ENCODE results near the gene MRTO4.
"Not testable (repeated sequence)": the region's sequence is repeated elsewhere in the genome, so short reads cannot be mapped to it uniquely, and the experiment has no call there.

MRTO4 gene

DNA sequence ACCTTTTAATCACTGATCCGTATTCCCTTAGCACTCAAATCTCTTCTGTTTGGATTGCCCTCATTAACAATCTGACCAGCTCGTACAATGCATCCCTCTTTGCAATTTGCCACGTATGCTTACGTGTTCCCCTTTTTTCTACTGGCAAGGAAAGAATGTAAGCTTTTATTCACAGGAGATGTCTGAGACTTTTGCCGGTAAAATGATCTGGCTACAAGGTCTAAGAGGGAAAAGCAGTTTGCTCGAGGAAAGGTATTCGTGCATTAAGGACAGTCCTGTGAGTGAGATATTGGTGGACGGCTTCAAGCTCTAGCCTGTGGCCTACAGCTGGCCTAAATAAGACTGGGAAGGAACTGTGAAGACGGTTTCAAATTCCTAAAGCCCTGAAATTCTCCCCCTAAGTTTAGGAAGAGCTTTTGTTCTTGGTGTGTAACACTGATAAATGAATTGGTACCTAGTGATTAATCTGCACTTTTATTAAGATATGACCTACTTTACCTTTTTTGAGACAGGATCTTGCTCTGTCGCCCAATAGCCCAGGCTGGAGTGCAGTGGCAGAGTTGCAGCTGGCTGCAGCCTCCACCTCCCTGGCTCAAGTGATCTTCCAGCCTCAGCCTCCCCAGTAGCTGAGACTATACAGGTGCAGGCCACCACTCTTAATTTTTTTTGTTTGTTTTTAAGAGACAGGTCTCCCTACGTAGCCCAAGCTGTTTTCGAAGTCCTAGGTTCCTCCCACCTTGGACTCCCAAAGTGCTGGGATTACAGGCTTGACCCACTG lies 40.6 kb upstream of the MRTO4 start:
- peak; percentile 51 for DNase-seq (ENCODE audit: low read depth)

DNA sequence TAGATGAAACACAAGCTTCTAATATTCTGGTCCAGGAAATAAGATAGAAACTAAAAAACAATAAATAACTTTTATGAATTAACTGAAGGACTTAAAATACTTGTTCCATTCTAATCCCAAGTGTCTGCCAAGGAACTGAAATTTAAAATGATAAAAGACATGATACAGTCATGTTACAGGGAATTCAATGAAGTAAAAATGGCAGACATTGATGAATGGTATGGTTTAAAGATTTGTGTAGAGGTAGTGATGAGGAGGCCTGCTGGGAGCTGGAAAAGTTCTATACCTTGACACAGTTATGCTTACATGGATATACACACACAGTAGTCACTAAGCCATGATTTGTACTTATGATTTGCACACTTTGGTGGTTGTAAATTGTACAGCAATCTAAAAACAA lies 39.4 kb upstream of the MRTO4 start:
- H3K4me3 ChIP-seq (ENCODE audit: low read depth, low read length), result peak overlapping the region; percentile 95
- no peak for DNase-seq (ENCODE audit: low read depth)
- TF ChIP-seq, protein P1, sequence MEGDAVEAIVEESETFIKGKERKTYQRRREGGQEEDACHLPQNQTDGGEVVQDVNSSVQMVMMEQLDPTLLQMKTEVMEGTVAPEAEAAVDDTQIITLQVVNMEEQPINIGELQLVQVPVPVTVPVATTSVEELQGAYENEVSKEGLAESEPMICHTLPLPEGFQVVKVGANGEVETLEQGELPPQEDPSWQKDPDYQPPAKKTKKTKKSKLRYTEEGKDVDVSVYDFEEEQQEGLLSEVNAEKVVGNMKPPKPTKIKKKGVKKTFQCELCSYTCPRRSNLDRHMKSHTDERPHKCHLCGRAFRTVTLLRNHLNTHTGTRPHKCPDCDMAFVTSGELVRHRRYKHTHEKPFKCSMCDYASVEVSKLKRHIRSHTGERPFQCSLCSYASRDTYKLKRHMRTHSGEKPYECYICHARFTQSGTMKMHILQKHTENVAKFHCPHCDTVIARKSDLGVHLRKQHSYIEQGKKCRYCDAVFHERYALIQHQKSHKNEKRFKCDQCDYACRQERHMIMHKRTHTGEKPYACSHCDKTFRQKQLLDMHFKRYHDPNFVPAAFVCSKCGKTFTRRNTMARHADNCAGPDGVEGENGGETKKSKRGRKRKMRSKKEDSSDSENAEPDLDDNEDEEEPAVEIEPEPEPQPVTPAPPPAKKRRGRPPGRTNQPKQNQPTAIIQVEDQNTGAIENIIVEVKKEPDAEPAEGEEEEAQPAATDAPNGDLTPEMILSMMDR (IDR thresholded peaks at IDR 0.05; ENCODE audit: low read depth, low read length), result no peak
- TF ChIP-seq MYC (IDR thresholded peaks at IDR 0.05; ENCODE audit: low read depth, low read length) (no peak), POLR2A (IDR thresholded peaks at IDR 0.05; ENCODE audit: extremely low read depth, insufficient read length) (no peak)
- TF ChIP-seq, protein P2, sequence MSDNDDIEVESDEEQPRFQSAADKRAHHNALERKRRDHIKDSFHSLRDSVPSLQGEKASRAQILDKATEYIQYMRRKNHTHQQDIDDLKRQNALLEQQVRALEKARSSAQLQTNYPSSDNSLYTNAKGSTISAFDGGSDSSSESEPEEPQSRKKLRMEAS (IDR thresholded peaks at IDR 0.05; ENCODE audit: low read depth, low read length), result no peak

More for the DNA sequence above, 40.6 kb upstream of the MRTO4 start:
- peak overlapping the region; percentile 95 for H3K4me3 ChIP-seq (ENCODE audit: low read depth, low read length)
- no peak for TF ChIP-seq MYC (IDR thresholded peaks at IDR 0.05; ENCODE audit: low read depth, low read length)
- TF ChIP-seq, protein P1 (IDR thresholded peaks at IDR 0.05; ENCODE audit: low read depth, low read length), result no peak
- no peak for TF ChIP-seq POLR2A (IDR thresholded peaks at IDR 0.05; ENCODE audit: extremely low read depth, insufficient read length)
- TF ChIP-seq, protein P2 (IDR thresholded peaks at IDR 0.05; ENCODE audit: low read depth, low read length), result no peak

DNA sequence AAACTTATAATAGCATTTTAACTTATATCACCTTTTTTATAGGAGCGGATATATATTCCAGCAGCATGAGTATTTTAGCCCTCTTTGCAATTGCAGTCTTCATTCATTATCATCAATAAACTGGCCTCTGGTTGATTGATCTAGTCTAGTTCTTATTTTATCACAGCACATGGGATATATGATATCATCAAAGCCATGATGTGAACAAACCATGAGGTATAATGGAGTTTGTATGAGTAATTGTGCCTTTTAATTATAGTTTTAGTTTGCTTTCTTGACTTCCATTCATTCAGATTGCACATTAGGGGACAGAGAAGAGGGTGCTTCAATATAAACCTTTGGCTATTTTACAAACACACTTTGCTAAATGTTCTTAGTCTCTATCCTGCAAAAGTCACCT lies 38.0 kb upstream of the MRTO4 start:
- DNase-seq (ENCODE audit: low read depth), result no peak
- peak overlapping the region; percentile 95 for H3K4me3 ChIP-seq (ENCODE audit: low read depth, low read length)
- TF ChIP-seq, protein P2 (IDR thresholded peaks at IDR 0.05; ENCODE audit: low read depth, low read length), result no peak
- no peak for TF ChIP-seq POLR2A (IDR thresholded peaks at IDR 0.05; ENCODE audit: extremely low read depth, insufficient read length)
- TF ChIP-seq, protein P1 (IDR thresholded peaks at IDR 0.05; ENCODE audit: low read depth, low read length), result no peak

DNA sequence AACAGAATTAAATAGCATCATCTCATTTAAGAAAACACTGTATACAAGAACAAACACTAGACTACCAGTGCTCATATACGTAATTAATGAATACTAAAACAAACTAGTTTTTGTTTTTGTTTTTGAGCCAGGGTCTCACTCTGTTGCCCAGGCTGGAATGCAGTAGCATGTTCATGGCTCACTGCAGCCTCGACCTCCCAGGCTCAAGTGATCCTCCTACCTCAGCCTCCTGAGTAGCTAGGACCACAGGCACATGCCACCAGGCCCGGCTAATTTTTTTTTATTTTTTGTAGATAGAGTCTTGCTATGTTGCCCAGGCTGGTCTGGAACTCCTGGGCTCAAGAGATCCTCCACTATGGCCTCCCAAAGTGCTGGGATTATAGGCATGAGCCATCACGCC lies 35.0 kb upstream of the MRTO4 start:
- not testable (repeated sequence) for H3K4me3 ChIP-seq (ENCODE audit: low read depth, low read length); DNase-seq (ENCODE audit: low read depth)

DNA sequence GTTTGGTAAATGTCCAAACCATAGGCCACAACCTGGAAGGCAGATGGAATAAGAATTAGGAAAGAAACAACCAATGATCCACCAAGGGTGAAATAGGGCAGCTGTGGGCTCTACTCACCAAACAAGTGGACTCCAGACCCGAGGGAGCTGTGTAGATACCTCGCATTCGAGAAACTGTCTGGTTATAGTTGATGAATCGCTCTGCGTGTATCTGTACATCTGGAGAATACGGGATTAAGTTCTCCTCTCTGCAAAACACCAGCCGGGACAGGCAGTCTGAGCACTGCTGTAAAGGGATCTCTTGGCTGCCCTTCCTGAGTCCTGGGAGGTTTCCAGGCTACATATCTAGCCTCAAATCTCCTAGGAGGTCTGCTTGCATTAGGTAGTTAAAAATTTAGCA lies 32.2 kb upstream of the MRTO4 start:
- TF ChIP-seq, protein P2 (IDR thresholded peaks at IDR 0.05; ENCODE audit: low read depth, low read length), result no peak
- TF ChIP-seq, protein P1 (IDR thresholded peaks at IDR 0.05; ENCODE audit: low read depth, low read length), result no peak
- TF ChIP-seq POLR2A (IDR thresholded peaks at IDR 0.05; ENCODE audit: extremely low read depth, insufficient read length) (no peak), MYC (IDR thresholded peaks at IDR 0.05; ENCODE audit: low read depth, low read length) (no peak)

DNA sequence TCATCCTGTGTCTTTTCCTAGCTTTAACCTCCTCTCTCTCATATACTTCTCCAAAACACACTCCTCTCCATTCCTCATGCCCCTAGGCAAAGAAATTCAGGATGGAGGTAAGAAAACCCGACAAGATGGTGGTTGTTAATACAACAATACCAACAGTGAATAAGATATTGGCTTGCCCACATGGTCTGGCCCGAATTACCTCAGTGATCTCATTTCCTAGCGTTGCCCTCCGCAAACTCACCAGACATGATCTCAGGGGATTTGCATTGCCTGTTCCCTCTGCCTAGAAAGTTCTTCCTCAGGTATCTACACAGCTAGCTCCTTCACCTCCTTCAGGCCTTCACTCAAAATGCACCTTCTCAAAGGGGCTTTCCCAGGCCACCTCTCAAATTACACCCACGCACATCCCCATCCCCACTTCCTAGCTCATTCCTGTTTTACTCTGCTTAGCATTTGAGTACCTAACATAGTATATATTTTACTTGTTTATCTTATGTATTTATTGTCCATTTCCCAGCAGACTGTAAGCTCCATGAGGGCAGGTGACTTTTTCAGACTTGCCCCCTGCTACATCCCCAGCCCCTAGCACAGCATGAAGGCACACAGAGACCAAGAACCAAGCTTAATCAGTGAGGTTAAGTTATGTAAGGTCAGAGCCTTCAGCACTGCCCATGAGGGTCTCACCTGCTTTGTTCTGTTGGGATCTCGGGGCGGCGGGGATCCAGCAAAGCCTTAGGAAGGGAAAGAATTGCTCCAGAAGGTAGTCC lies 31.3 kb upstream of the MRTO4 start:
- TF ChIP-seq, protein P1 (IDR thresholded peaks at IDR 0.05; ENCODE audit: low read depth, low read length), result no peak
- TF ChIP-seq, protein P2 (IDR thresholded peaks at IDR 0.05; ENCODE audit: low read depth, low read length), result no peak
- TF ChIP-seq MYC (IDR thresholded peaks at IDR 0.05; ENCODE audit: low read depth, low read length) (no peak), POLR2A (IDR thresholded peaks at IDR 0.05; ENCODE audit: extremely low read depth, insufficient read length) (no peak)
- no peak overlapping the region for H3K4me3 ChIP-seq (ENCODE audit: low read depth, low read length)
- DNase-seq (ENCODE audit: low read depth), result no peak

More for the DNA sequence above, 32.2 kb upstream of the MRTO4 start:
- DNase-seq (ENCODE audit: low read depth), result no peak
- H3K4me3 ChIP-seq (ENCODE audit: low read depth, low read length), result no peak overlapping the region
